ENCODE data around the gene MUC5AC.
"Not testable (repeated sequence)": the region's sequence is repeated elsewhere in the genome, so short reads cannot be mapped to it uniquely, and the experiment has no call there.

DNA sequence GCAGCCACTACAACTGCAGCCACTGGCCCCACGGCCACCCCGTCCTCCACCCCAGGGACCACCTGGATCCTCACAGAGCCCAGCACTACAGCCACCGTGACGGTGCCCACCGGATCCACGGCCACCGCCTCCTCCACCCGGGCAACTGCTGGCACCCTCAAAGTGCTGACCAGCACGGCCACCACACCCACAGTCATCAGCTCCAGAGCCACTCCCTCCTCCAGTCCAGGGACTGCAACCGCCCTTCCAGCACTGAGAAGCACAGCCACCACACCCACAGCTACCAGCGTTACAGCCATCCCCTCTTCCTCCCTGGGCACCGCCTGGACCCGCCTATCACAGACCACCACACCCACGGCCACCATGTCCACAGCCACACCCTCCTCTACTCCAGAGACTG is 88.5 kb downstream of the MUC5AC start:
- TF ChIP-seq EP300, POLR2AphosphoS5 (IDR thresholded peaks at IDR 0.05): not testable (repeated sequence)
- TF ChIP-seq, protein P1, sequence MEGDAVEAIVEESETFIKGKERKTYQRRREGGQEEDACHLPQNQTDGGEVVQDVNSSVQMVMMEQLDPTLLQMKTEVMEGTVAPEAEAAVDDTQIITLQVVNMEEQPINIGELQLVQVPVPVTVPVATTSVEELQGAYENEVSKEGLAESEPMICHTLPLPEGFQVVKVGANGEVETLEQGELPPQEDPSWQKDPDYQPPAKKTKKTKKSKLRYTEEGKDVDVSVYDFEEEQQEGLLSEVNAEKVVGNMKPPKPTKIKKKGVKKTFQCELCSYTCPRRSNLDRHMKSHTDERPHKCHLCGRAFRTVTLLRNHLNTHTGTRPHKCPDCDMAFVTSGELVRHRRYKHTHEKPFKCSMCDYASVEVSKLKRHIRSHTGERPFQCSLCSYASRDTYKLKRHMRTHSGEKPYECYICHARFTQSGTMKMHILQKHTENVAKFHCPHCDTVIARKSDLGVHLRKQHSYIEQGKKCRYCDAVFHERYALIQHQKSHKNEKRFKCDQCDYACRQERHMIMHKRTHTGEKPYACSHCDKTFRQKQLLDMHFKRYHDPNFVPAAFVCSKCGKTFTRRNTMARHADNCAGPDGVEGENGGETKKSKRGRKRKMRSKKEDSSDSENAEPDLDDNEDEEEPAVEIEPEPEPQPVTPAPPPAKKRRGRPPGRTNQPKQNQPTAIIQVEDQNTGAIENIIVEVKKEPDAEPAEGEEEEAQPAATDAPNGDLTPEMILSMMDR (IDR thresholded peaks at IDR 0.05) = not testable (repeated sequence)
